GM12878 (cell line): Measurements from ENCODE around the gene C16orf92. TPM values are rescaled to one million over a fixed set of nuclear protein-coding genes. Genes with fewer than 3 reads are reported as not detected.

ENCODE experiments used
- ATAC-seq: fragments of 200-7000 bp; cut with Tn5 transposase; 3 replicates; pipeline ENCODE4 v1.9.1; 2020; ENCODE audit warnings: mild to moderate bottlenecking, moderate library complexity
- BruUV-seq: library from RNA; stranded (reverse); fragments of 400-500 nt; replicated peaks from 2 replicates; lab custom pipeline; 2021; lab: Mats Ljungman, UMichigan
- CTCF ChIA-PET: fragments of 300-600 bp; sonication (Branson Sonifier 250); formaldehyde crosslinking; extraction: SDS; loops from one replicate; lab custom pipeline; 2021; ENCODE audit warnings: inconsistent platforms; lab: Yijun Ruan, JAX
- POLR2A ChIA-PET: fragments of 350-600 bp; formaldehyde crosslinking; extraction: SDS; loops from one replicate; lab custom pipeline; 2021; ENCODE audit warnings: inconsistent platforms; lab: Charles Lee
- RAD21 ChIA-PET: fragments of 300-600 bp; sonication (Branson Sonifier 250); formaldehyde crosslinking; loops from one replicate; lab custom pipeline; 2023; ENCODE audit warnings: antibody characterized with exemption; ENCODE audit not compliant: unreplicated experiment; lab: Charles Lee
- SMC1A ChIA-PET: fragments of 300-600 bp; sonication (Branson Sonifier 250); formaldehyde crosslinking; loops from one replicate; lab custom pipeline; 2023; ENCODE audit not compliant: unreplicated experiment, uncharacterized antibody; lab: Charles Lee
- DNase-seq: peaks from one replicate; pipeline ENCODE4 v3.0.0-alpha.2; 2011; ENCODE audit warnings: low read depth, low spot score
- FAIRE-seq: peaks from 3 replicates; lab custom pipeline; 2011; peaks lifted over from hg19 to GRCh38; lab: Jason Lieb, UNC
- H2AFZ ChIP-seq: 2 replicates; pipeline ENCODE4 v1.6.0; 2011; ENCODE audit warnings: low read depth, low read length, control low read depth; ENCODE audit not compliant: control insufficient read depth
- H3K27ac ChIP-seq: 2 replicates; pipeline ENCODE4 v1.5.1; 2011; ENCODE audit warnings: control low read depth; ENCODE audit not compliant: control insufficient read depth, insufficient read depth
- H3K27me3 ChIP-seq, 2 experiments: replicated peaks in 1 of 2; 2 replicates each; pipeline versions ENCODE4 v1.6.0 to v1.6.1; 2011; ENCODE audit warnings: low read length in 1 of 2; ENCODE audit not compliant: control insufficient read depth in 2 of 2, insufficient read depth in 2 of 2
- H3K36me3 ChIP-seq, 2 experiments: 2 replicates each; pipeline ENCODE4 v1.5.1; 2011; ENCODE audit warnings: low read length in 1 of 2; ENCODE audit not compliant: control insufficient read depth in 2 of 2, insufficient read depth in 2 of 2
- H3K4me1 ChIP-seq: 2 replicates; pipeline ENCODE4 v1.6.1; 2011; ENCODE audit warnings: mild to moderate bottlenecking, low read length, moderate library complexity, mixed read lengths; ENCODE audit not compliant: control insufficient read depth, insufficient read depth
- H3K4me2 ChIP-seq: 2 replicates; pipeline ENCODE4 v1.6.0; 2011; ENCODE audit warnings: control low read depth; ENCODE audit not compliant: control insufficient read depth, insufficient read depth
- H3K4me3 ChIP-seq: fragments of 200-600 bp; sonication (generic); 2 replicates; pipeline ENCODE4 v1.5.1; 2016
- H3K79me2 ChIP-seq: 2 replicates; pipeline ENCODE4 v1.6.0; 2011; ENCODE audit warnings: low read length; ENCODE audit not compliant: control insufficient read depth, insufficient read depth
- H3K9ac ChIP-seq: 2 replicates; pipeline ENCODE4 v1.8.0; 2011; ENCODE audit warnings: low read length, control low read depth, mixed read lengths; ENCODE audit not compliant: control insufficient read depth, insufficient read depth
- H3K9me3 ChIP-seq: replicated peaks from 3 replicates; pipeline ENCODE4 v1.5.1; 2011; ENCODE audit warnings: mild to moderate bottlenecking, low read length; ENCODE audit not compliant: control insufficient read depth, insufficient read depth
- H4K20me1 ChIP-seq: 2 replicates; pipeline ENCODE4 v1.6.0; 2011; ENCODE audit not compliant: control insufficient read depth, insufficient read depth
- CREB1 ChIP-seq: IDR thresholded peaks from 2 replicates; pipeline ENCODE4 v1.6.1; 2012; ENCODE audit warnings: low read depth, mild to moderate bottlenecking, inconsistent platforms
- MTA2 ChIP-seq: fragments of 450-650 bp; IDR thresholded peaks from 2 replicates; pipeline ENCODE4 v1.6.1; 2016; ENCODE audit warnings: low read depth, mild to moderate bottlenecking, moderate library complexity
- NFXL1 ChIP-seq: fragments of 450-650 bp; IDR thresholded peaks from 2 replicates; pipeline ENCODE4 v1.6.1; 2017; ENCODE audit warnings: antibody characterized with exemption, mild to moderate bottlenecking, borderline replicate concordance
- POLR2AphosphoS2 ChIP-seq: IDR thresholded peaks from 2 replicates; pipeline ENCODE4 v1.6.1; 2011; ENCODE audit warnings: low read depth, mild to moderate bottlenecking, low read length, improper control_type of control experiment, moderate library complexity
- WGBS: methylation state at CpG from one replicate; pipeline ENCODE4 v1.1.6; 2016; ENCODE audit warnings: low lambda C conversion rate; ENCODE audit not compliant: insufficient replicate concordance, insufficient coverage; ENCODE audit errors: missing lambda C conversion rate; 5-methylcytosine and 5-hydroxymethylcytosine counted together
- in situ Hi-C: fragments of 300-500 bp; cut with MboI; formaldehyde crosslinking; loops from 9 replicates; pipeline ENCODE4 v1.14.3; 2018; ENCODE audit warnings: mixed read lengths
- intact Hi-C: fragments of 100-400 bp; cut with micrococcal nuclease; formaldehyde crosslinking; loops from one replicate; pipeline ENCODE4 v1.14.2; 2022; ENCODE audit not compliant: unreplicated experiment
- polyA plus RNA-seq, 11 experiments: library from polyadenylated mRNA; depleted of rRNA in 4 of 11; unstranded in 6 of 11; stranded (reverse) in 5 of 11; fragments of >200 nt; fragmentation: Nextera tagmentation in 4 of 11; fragmentation: Illumina TruSeq in 1 of 11; extraction: Ambion mirVana in 4 of 11; extraction: Trizol in 1 of 11; gene quantifications; 1 replicate in 1 of 11; 2 replicates in 10 of 11; pipeline versions ENCODE4 v1.2.1 to v1.2.3, GENCODE V29; 2011 to 2016; ENCODE audit warnings: inconsistent platforms in 2 of 11, missing spikeins in 2 of 11, low read depth in 1 of 11
- total RNA-seq, 4 experiments: library from RNA; depleted of rRNA in 3 of 4; stranded (reverse); fragments of >200 nt in 3 of 4; fragmentation: Illumina TruSeq in 1 of 4; extraction: Trizol in 1 of 4; gene quantifications; 2 replicates each; pipeline versions ENCODE4 v1.2.1 to v1.2.3, GENCODE V29; 2013 to 2021
- TF ChIP-seq, protein P1 (sequence below): fragments of 450-650 bp; IDR thresholded peaks from 2 replicates; pipeline ENCODE4 v1.6.1; 2014; ENCODE audit warnings: mild to moderate bottlenecking
- TF ChIP-seq, protein P2 (sequence below), 3 experiments: IDR thresholded peaks in 2 of 3; conservative IDR thresholded peaks in 1 of 3; 2 replicates each; pipeline ENCODE4 v1.5.1; 2011; ENCODE audit warnings: low read depth in 3 of 3, low read length in 3 of 3, mild to moderate bottlenecking in 3 of 3, control low read depth in 2 of 3, moderate library complexity in 2 of 3, inconsistent platforms in 1 of 3, mixed read lengths in 1 of 3; ENCODE audit not compliant: control insufficient read depth in 2 of 3, insufficient read depth in 1 of 3; ENCODE audit errors: extremely low read depth in 1 of 3
- TF ChIP-seq, protein P3 (sequence below): fragments of 450-650 bp; IDR thresholded peaks from 2 replicates; pipeline ENCODE4 v1.6.1; 2017; ENCODE audit warnings: mild to moderate bottlenecking, moderate library complexity
- TF ChIP-seq, protein P4 (sequence below): fragments of 450-650 bp; conservative IDR thresholded peaks from 2 replicates; pipeline ENCODE4 v1.6.1; 2017; ENCODE audit warnings: mild to moderate bottlenecking, moderate library complexity

C16orf92 gene
- total and polyA plus RNA-seq, 10 of the 15 experiments (the other 5 are each of a cell fraction or from before 2014, with no cell fraction given), result not detected

DNA sequence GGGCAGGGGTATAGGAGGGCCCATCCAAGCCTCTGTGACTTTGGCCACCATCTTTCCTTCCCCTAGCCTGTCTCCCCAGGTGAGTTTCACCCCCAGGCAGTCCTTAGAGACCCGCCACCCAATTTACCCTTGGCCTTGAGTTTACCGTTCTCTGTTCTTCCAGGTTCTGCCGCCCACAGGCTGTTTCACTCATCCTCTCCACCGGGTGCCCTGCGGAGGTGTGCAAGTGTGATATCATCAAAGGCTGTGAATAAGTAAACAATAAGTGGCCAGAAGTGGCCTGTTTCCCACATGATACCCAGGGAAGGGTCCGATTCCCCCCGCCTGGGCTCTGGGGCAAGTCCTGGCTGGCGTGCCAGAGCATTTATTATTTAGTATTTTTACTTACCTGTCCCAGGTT, 23.2 kb downstream of the C16orf92 start:
- in situ Hi-C loops (no loop called here), intact Hi-C loops (no loop called here)
- RAD21 ChIA-PET, result no interaction called here
- DNase-seq (no peak), FAIRE-seq (no peak), ATAC-seq (no peak)
- H3K79me2 ChIP-seq, result no peaks in the 10 kb centered on the region
- POLR2A ChIA-PET, result no interaction called here
- CTCF ChIA-PET, result no interaction called here
- no peaks in the 10 kb centered on the region for H4K20me1 ChIP-seq
- SMC1A ChIA-PET, result no interaction called here
- no peak overlapping the region for H3K27ac ChIP-seq
- TF ChIP-seq, protein P1, sequence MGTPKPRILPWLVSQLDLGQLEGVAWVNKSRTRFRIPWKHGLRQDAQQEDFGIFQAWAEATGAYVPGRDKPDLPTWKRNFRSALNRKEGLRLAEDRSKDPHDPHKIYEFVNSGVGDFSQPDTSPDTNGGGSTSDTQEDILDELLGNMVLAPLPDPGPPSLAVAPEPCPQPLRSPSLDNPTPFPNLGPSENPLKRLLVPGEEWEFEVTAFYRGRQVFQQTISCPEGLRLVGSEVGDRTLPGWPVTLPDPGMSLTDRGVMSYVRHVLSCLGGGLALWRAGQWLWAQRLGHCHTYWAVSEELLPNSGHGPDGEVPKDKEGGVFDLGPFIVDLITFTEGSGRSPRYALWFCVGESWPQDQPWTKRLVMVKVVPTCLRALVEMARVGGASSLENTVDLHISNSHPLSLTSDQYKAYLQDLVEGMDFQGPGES, result no peak
- TF ChIP-seq, protein P2, sequence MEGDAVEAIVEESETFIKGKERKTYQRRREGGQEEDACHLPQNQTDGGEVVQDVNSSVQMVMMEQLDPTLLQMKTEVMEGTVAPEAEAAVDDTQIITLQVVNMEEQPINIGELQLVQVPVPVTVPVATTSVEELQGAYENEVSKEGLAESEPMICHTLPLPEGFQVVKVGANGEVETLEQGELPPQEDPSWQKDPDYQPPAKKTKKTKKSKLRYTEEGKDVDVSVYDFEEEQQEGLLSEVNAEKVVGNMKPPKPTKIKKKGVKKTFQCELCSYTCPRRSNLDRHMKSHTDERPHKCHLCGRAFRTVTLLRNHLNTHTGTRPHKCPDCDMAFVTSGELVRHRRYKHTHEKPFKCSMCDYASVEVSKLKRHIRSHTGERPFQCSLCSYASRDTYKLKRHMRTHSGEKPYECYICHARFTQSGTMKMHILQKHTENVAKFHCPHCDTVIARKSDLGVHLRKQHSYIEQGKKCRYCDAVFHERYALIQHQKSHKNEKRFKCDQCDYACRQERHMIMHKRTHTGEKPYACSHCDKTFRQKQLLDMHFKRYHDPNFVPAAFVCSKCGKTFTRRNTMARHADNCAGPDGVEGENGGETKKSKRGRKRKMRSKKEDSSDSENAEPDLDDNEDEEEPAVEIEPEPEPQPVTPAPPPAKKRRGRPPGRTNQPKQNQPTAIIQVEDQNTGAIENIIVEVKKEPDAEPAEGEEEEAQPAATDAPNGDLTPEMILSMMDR (IDR thresholded peaks at IDR 0.05 in 2 of 3, conservative IDR thresholded peaks at IDR 0.05 in 1 of 3; ENCODE audit: control insufficient read depth in 2 of 3, extremely low read depth in 1 of 3, insufficient read depth in 1 of 3, low read depth in 3 of 3, low read length in 3 of 3), result no peak
- TF ChIP-seq CREB1 (no peak), NFXL1 (no peak)
- no TSS peak for BruUV-seq
- no peak overlapping the region for H3K9ac ChIP-seq
- no peaks in the 10 kb centered on the region for H3K4me1 ChIP-seq
- no peaks in the 10 kb centered on the region for H3K36me3 ChIP-seq
- WGBS, result 60% methylated on average over 8 of the region's 8 CpGs
- H3K27me3 ChIP-seq, result no peaks in the 10 kb centered on the region
- no peak overlapping the region for H3K4me3 ChIP-seq
- H3K4me2 ChIP-seq, result no peak overlapping the region
- H2AFZ ChIP-seq, result no peak overlapping the region
- H3K9me3 ChIP-seq, result no peaks in the 10 kb centered on the region

DNA sequence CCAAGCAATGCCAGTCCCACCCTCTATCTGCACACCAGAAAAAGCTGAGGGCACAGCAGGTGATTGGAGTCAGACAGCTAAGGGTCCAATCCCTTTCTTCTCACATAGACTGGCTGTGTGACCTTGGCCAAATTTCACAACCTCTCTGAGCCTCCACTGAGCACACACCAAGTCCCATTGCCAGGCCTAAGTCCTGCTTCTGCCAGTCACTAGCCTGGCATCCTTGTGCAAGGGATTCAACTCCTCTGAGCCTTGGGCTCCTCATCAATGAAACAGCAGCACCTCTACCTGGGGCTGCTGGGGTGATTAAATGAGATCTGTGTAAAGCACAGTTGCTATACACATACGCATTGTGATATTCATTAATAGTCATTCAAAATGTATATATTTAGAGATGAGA, 23.6 kb downstream of the C16orf92 start:
- Histone ChIP-seq H3K4me1 (no peaks in the 10 kb centered on the region), H3K4me3 (no peak overlapping the region), H4K20me1 (no peaks in the 10 kb centered on the region), H3K79me2 (no peaks in the 10 kb centered on the region), H3K36me3 (no peaks in the 10 kb centered on the region), H3K9me3 (no peaks in the 10 kb centered on the region), H3K27ac (no peak overlapping the region), H3K9ac (no peak overlapping the region), H2AFZ (no peak overlapping the region), H3K27me3 (no peaks in the 10 kb centered on the region), H3K4me2 (no peak overlapping the region)
- DNase-seq (no peak), FAIRE-seq (no peak), ATAC-seq (no peak)
- in situ Hi-C loops, result no loop called here
- BruUV-seq, result no TSS peak
- intact Hi-C loops, result no loop called here
- ChIA-PET POLR2A (no interaction called here), CTCF (no interaction called here), RAD21 (no interaction called here), SMC1A (no interaction called here)
- WGBS, result 91% methylated on average over 1 of the region's 1 CpG
- TF ChIP-seq, protein P3, sequence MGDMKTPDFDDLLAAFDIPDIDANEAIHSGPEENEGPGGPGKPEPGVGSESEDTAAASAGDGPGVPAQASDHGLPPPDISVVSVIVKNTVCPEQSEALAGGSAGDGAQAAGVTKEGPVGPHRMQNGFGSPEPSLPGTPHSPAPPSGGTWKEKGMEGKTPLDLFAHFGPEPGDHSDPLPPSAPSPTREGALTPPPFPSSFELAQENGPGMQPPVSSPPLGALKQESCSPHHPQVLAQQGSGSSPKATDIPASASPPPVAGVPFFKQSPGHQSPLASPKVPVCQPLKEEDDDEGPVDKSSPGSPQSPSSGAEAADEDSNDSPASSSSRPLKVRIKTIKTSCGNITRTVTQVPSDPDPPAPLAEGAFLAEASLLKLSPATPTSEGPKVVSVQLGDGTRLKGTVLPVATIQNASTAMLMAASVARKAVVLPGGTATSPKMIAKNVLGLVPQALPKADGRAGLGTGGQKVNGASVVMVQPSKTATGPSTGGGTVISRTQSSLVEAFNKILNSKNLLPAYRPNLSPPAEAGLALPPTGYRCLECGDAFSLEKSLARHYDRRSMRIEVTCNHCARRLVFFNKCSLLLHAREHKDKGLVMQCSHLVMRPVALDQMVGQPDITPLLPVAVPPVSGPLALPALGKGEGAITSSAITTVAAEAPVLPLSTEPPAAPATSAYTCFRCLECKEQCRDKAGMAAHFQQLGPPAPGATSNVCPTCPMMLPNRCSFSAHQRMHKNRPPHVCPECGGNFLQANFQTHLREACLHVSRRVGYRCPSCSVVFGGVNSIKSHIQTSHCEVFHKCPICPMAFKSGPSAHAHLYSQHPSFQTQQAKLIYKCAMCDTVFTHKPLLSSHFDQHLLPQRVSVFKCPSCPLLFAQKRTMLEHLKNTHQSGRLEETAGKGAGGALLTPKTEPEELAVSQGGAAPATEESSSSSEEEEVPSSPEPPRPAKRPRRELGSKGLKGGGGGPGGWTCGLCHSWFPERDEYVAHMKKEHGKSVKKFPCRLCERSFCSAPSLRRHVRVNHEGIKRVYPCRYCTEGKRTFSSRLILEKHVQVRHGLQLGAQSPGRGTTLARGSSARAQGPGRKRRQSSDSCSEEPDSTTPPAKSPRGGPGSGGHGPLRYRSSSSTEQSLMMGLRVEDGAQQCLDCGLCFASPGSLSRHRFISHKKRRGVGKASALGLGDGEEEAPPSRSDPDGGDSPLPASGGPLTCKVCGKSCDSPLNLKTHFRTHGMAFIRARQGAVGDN, result no peak
- TF ChIP-seq, protein P4, sequence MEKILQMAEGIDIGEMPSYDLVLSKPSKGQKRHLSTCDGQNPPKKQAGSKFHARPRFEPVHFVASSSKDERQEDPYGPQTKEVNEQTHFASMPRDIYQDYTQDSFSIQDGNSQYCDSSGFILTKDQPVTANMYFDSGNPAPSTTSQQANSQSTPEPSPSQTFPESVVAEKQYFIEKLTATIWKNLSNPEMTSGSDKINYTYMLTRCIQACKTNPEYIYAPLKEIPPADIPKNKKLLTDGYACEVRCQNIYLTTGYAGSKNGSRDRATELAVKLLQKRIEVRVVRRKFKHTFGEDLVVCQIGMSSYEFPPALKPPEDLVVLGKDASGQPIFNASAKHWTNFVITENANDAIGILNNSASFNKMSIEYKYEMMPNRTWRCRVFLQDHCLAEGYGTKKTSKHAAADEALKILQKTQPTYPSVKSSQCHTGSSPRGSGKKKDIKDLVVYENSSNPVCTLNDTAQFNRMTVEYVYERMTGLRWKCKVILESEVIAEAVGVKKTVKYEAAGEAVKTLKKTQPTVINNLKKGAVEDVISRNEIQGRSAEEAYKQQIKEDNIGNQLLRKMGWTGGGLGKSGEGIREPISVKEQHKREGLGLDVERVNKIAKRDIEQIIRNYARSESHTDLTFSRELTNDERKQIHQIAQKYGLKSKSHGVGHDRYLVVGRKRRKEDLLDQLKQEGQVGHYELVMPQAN, result no peak
- TF ChIP-seq NFXL1 (no peak), MTA2 (no peak), POLR2AphosphoS2 (no peak)
